GM23338 (cell line): Measurements from ENCODE around the gene ENTPD5. TPM values are rescaled to one million over a fixed set of nuclear protein-coding genes. Genes with fewer than 3 reads are reported as not detected.

ENCODE experiments used
- polyA plus RNA-seq: library from polyadenylated mRNA; unstranded; fragments of >200 nt; fragmentation: Nextera tagmentation; extraction: Ambion mirVana; gene quantifications from 2 replicates; pipeline ENCODE4 v1.2.1, GENCODE V29; 2016
- small RNA-seq: library from RNA; depleted of rRNA; stranded (forward); fragments of <200 nt; gene quantifications from one replicate; pipeline ENCODE3, GENCODE V24; 2014; ENCODE audit warnings: low replicate concordance
- total RNA-seq: library from RNA; depleted of rRNA; stranded (reverse); fragments of >200 nt; shearing (Covaris generic); gene quantifications from 2 replicates; pipeline ENCODE4 v1.2.3, GENCODE V29; 2014; rRNA removed

The ENTPD5 gene
- total and polyA plus RNA-seq, 2 experiments from 2014 or later, result 4.6 to 5.5 TPM

Small RNAs within 50 kb of the gene (small RNA-seq; reads per million reads assigned to genes)
- gene AC005480.2, result not detected

Other genes starting within 250 kb of the ENTPD5 start
- 9.5 and 20.0 TPM in 2 replicates for gene PTGR2, start 167.5 kb downstream of the ENTPD5 start, total RNA-seq
- gene PTGR2, start 167.5 kb downstream of the ENTPD5 start, polyA plus RNA-seq, result 19.9 and 25.4 TPM in 2 replicates
- gene ZNF410, start 132.4 kb downstream of the ENTPD5 start, total RNA-seq, result 20.4 and 31.7 TPM in 2 replicates
- gene ZNF410, start 132.4 kb downstream of the ENTPD5 start, polyA plus RNA-seq, result 8.6 and 10.6 TPM in 2 replicates
- 0.04 and 0.28 TPM in 2 replicates for gene FAM161B, start 69.2 kb downstream of the ENTPD5 start, total RNA-seq
- gene FAM161B, start 69.2 kb downstream of the ENTPD5 start, polyA plus RNA-seq, result 2.3 and 2.8 TPM in 2 replicates
- gene COQ6, start 69.0 kb downstream of the ENTPD5 start, total RNA-seq, result 13.8 and 14.9 TPM in 2 replicates
- 6.8 and 8.9 TPM in 2 replicates for gene COQ6, start 69.0 kb downstream of the ENTPD5 start, polyA plus RNA-seq
- gene BBOF1, start 61 bp upstream of the ENTPD5 start, total RNA-seq, result 0.24 TPM in 1 of 2 replicates, not detected in the other
- gene BBOF1, start 61 bp upstream of the ENTPD5 start, polyA plus RNA-seq, result 0.40 and 0.53 TPM in 2 replicates
- 20.7 and 28.0 TPM in 2 replicates for gene ALDH6A1, start 65.2 kb upstream of the ENTPD5 start, total RNA-seq
- 14.6 and 16.1 TPM in 2 replicates for gene ALDH6A1, start 65.2 kb upstream of the ENTPD5 start, polyA plus RNA-seq
- gene LIN52, start 65.7 kb upstream of the ENTPD5 start, total RNA-seq, result 8.6 and 10.7 TPM in 2 replicates
- 9.1 and 10.8 TPM in 2 replicates for gene LIN52, start 65.7 kb upstream of the ENTPD5 start, polyA plus RNA-seq
- 0.49 and 0.66 TPM in 2 replicates for gene VSX2, start 220.2 kb upstream of the ENTPD5 start, total RNA-seq
- 0.35 and 0.52 TPM in 2 replicates for gene VSX2, start 220.2 kb upstream of the ENTPD5 start, polyA plus RNA-seq